IMR-90 (cell line): ENCODE measurements around the gene AFAP1L2.

ENCODE experiments used
- CEBPB ChIP-seq: IDR thresholded peaks from 2 replicates; pipeline ENCODE4 v1.6.1; 2012; ENCODE audit warnings: low read depth, low read length, improper control_type of control experiment
- MAFK ChIP-seq: IDR thresholded peaks from 2 replicates; pipeline ENCODE4 v1.6.1; 2012; ENCODE audit warnings: low read depth, low read length, improper control_type of control experiment
- POLR2A ChIP-seq: IDR thresholded peaks from 2 replicates; pipeline ENCODE4 v1.6.1; 2012; ENCODE audit warnings: mild to moderate bottlenecking, low read depth, low read length
- RAD21 ChIP-seq: IDR thresholded peaks from 2 replicates; pipeline ENCODE4 v1.6.1; 2012; ENCODE audit warnings: low read length, improper control_type of control experiment
- SMC3 ChIP-seq: fragments of 150-350 bp; IDR thresholded peaks from 2 replicates; pipeline ENCODE4 v1.6.1; 2016; ENCODE audit warnings: low read depth, mild to moderate bottlenecking, antibody characterized with exemption, low read length, moderate library complexity
- TF ChIP-seq, protein P1 (sequence below): conservative IDR thresholded peaks from 2 replicates; pipeline ENCODE4 v1.5.1; 2012; ENCODE audit warnings: mild to moderate bottlenecking, low read depth, low read length, improper control_type of control experiment
- TF ChIP-seq, protein P2 (sequence below): fragments of 150-350 bp; IDR thresholded peaks from 2 replicates; pipeline ENCODE4 v1.6.1; 2016; ENCODE audit warnings: low read depth, mild to moderate bottlenecking, low read length, moderate library complexity, borderline replicate concordance
- TF ChIP-seq, protein P3 (sequence below): fragments of 150-350 bp; IDR thresholded peaks from 2 replicates; pipeline ENCODE4 v1.6.1; 2017; ENCODE audit warnings: mild to moderate bottlenecking, antibody characterized with exemption, low read length, low read depth

DNA sequence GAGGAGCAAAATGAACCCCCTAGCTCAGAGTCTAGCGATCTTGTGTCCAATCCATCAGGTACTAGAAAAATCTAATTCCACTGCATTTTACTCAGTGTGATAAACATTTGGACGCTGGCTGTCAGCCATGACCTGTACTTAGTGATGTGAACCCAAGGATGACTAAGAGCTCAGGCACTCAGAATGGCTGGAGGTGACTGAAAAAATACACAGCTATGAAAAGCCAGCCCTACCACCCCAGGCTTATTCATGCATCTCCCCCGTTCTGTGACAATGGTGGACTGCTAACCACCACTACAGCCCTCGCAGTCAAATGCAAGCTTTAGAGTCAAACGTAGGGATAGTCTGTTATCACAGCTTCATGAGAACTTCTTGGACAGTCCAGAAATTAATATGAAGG lies 14.9 kb downstream of the AFAP1L2 start:
- TF ChIP-seq, protein P1, sequence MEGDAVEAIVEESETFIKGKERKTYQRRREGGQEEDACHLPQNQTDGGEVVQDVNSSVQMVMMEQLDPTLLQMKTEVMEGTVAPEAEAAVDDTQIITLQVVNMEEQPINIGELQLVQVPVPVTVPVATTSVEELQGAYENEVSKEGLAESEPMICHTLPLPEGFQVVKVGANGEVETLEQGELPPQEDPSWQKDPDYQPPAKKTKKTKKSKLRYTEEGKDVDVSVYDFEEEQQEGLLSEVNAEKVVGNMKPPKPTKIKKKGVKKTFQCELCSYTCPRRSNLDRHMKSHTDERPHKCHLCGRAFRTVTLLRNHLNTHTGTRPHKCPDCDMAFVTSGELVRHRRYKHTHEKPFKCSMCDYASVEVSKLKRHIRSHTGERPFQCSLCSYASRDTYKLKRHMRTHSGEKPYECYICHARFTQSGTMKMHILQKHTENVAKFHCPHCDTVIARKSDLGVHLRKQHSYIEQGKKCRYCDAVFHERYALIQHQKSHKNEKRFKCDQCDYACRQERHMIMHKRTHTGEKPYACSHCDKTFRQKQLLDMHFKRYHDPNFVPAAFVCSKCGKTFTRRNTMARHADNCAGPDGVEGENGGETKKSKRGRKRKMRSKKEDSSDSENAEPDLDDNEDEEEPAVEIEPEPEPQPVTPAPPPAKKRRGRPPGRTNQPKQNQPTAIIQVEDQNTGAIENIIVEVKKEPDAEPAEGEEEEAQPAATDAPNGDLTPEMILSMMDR, result no peak
- TF ChIP-seq, protein P2, sequence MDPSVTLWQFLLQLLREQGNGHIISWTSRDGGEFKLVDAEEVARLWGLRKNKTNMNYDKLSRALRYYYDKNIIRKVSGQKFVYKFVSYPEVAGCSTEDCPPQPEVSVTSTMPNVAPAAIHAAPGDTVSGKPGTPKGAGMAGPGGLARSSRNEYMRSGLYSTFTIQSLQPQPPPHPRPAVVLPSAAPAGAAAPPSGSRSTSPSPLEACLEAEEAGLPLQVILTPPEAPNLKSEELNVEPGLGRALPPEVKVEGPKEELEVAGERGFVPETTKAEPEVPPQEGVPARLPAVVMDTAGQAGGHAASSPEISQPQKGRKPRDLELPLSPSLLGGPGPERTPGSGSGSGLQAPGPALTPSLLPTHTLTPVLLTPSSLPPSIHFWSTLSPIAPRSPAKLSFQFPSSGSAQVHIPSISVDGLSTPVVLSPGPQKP, result no peak
- no peak for TF ChIP-seq MAFK
- TF ChIP-seq CEBPB, result no peak
- no peak for TF ChIP-seq RAD21
- TF ChIP-seq POLR2A, result no peak
- TF ChIP-seq, protein P3, sequence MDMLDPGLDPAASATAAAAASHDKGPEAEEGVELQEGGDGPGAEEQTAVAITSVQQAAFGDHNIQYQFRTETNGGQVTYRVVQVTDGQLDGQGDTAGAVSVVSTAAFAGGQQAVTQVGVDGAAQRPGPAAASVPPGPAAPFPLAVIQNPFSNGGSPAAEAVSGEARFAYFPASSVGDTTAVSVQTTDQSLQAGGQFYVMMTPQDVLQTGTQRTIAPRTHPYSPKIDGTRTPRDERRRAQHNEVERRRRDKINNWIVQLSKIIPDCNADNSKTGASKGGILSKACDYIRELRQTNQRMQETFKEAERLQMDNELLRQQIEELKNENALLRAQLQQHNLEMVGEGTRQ, result no peak
- TF ChIP-seq SMC3, result no peak
